ENCODE results near the gene FHOD3. TPM values are rescaled to one million over a fixed set of nuclear protein-coding genes. Genes with fewer than 3 reads are reported as not detected.

Gene FHOD3
- total and polyA plus RNA-seq, 2 of the 13 experiments (the other 11 are each of a cell fraction or from before 2014, with no cell fraction given): 0.07 TPM; not detected in 1

GRCh38 chr18:36724591-36725001, 427.1 kb downstream of the FHOD3 start:
- intact Hi-C loops (cut with micrococcal nuclease; ENCODE audit: unreplicated experiment) (no loop called here), in situ Hi-C loops (cut with HindIII; ENCODE audit: extremely low pct_ligation_motif_present, low pct_unique_long_range_greater_than_20kb) (no loop called here)
- no peaks in the 10 kb centered on the region for H3K4me1 ChIP-seq (ENCODE audit: insufficient read depth, low read length)
- FAIRE-seq (no peak), DNase-seq (ENCODE audit: low spot score) (no peak), ATAC-seq (no peak)
- no peak overlapping the region for H2AFZ ChIP-seq (ENCODE audit: low read length)
- ChIA-PET CTCF (ENCODE audit: low intra/inter-chr PET ratio, low total read pairs) (no interaction called here), POLR2A (no interaction called here)
- no TSS peak for BruUV-seq (replicated peaks)
- H3K9ac ChIP-seq (ENCODE audit: insufficient read depth, low read depth, low read length): no peak overlapping the region
- H3K4me3 ChIP-seq (replicated peaks in 1 of 3; ENCODE audit: insufficient read depth in 1 of 3, low read depth in 2 of 3, low read length in 3 of 3): no peak overlapping the region
- no peaks in the 10 kb centered on the region for H4K20me1 ChIP-seq (ENCODE audit: insufficient read depth, low read length)
- peaks cover 3 to 24% of the 10 kb centered on the region in 2 experiments; a peak in 1 of 5 replicates for H3K27me3 ChIP-seq (ENCODE audit: control insufficient read depth in 1 of 2, insufficient read depth in 2 of 2, low read length in 2 of 2)
- H3K9me3 ChIP-seq (ENCODE audit: low read length): no peaks in the 10 kb centered on the region
- no peak overlapping the region for H3K27ac ChIP-seq (ENCODE audit: extremely low read length, insufficient read depth, low read length)
- H3K79me2 ChIP-seq (ENCODE audit: insufficient read depth, low read length): no peaks in the 10 kb centered on the region
- H3K4me2 ChIP-seq (ENCODE audit: low read depth, low read length): no peak overlapping the region
- TF ChIP-seq ZSCAN20 (CRISPR knock-in tag; IDR thresholded peaks at IDR 0.05; ENCODE audit: borderline replicate concordance) (no peak), ZNF496 (CRISPR knock-in tag; IDR thresholded peaks at IDR 0.05; ENCODE audit: insufficient replicate concordance) (no peak)
- H3K36me3 ChIP-seq (replicated peaks in 1 of 2; ENCODE audit: control insufficient read depth in 1 of 2, insufficient read depth in 2 of 2, low read length in 2 of 2): no peaks in the 10 kb centered on the region
- 0% methylated on average over 6 of the region's 8 CpGs for WGBS (ENCODE audit: low lambda C conversion rate)

GRCh38 chr18:36728345-36728744, 430.8 kb downstream of the FHOD3 start:
- peaks cover 16% of the 10 kb centered on the region for H3K9me3 ChIP-seq (ENCODE audit: low read length)
- 0% methylated on average over 4 of the region's 4 CpGs for WGBS (ENCODE audit: low lambda C conversion rate)
- POLR2A ChIA-PET: no interaction called here
- in situ Hi-C loops (cut with HindIII; ENCODE audit: extremely low pct_ligation_motif_present, low pct_unique_long_range_greater_than_20kb): no loop called here
- no peak overlapping the region for H2AFZ ChIP-seq (ENCODE audit: low read length)
- DNase-seq (ENCODE audit: low spot score): no peak
- H3K4me2 ChIP-seq (ENCODE audit: low read depth, low read length): no peak overlapping the region
- CTCF ChIA-PET (ENCODE audit: low intra/inter-chr PET ratio, low total read pairs): no interaction called here
- H3K4me1 ChIP-seq (ENCODE audit: insufficient read depth, low read length): no peaks in the 10 kb centered on the region
- BruUV-seq (replicated peaks): no TSS peak
- no peak overlapping the region for H3K4me3 ChIP-seq (replicated peaks in 1 of 3; ENCODE audit: insufficient read depth in 1 of 3, low read depth in 2 of 3, low read length in 3 of 3)
- no peak for ATAC-seq
- H3K79me2 ChIP-seq (ENCODE audit: insufficient read depth, low read length): no peaks in the 10 kb centered on the region
- TF ChIP-seq ZSCAN20 (CRISPR knock-in tag; IDR thresholded peaks at IDR 0.05; ENCODE audit: borderline replicate concordance) (no peak), ZNF781 (CRISPR knock-in tag; IDR thresholded peaks at IDR 0.05; ENCODE audit: borderline replicate concordance, not compliant biosample characterization) (no peak), GABPB1 (CRISPR knock-in tag; IDR thresholded peaks at IDR 0.05) (no peak), SKI (IDR thresholded peaks at IDR 0.05; ENCODE audit: partially characterized antibody) (no peak), ZSCAN25 (CRISPR knock-in tag; IDR thresholded peaks at IDR 0.05) (no peak)
- H3K9ac ChIP-seq (ENCODE audit: insufficient read depth, low read depth, low read length): no peak overlapping the region
- H3K27ac ChIP-seq (ENCODE audit: extremely low read length, insufficient read depth, low read length): no peak overlapping the region
- intact Hi-C loops (cut with micrococcal nuclease; ENCODE audit: unreplicated experiment): no loop called here
- H3K36me3 ChIP-seq (replicated peaks in 1 of 2; ENCODE audit: control insufficient read depth in 1 of 2, insufficient read depth in 2 of 2, low read length in 2 of 2): no peaks in the 10 kb centered on the region
- H3K27me3 ChIP-seq (ENCODE audit: control insufficient read depth in 1 of 2, insufficient read depth in 2 of 2, low read length in 2 of 2): peaks cover 3 to 22% of the 10 kb centered on the region in 2 experiments; a peak in 1 of 5 replicates
- FAIRE-seq: no peak
- no peaks in the 10 kb centered on the region for H4K20me1 ChIP-seq (ENCODE audit: insufficient read depth, low read length)

Data from HepG2 (cell line).